ENCODE data around the gene HDAC5. TPM values are rescaled to one million over a fixed set of nuclear protein-coding genes. Genes with fewer than 3 reads are reported as not detected.
A peak's percentile ranks its signal among the peaks of the same experiment; 100 is the strongest.

HDAC5 gene
- total RNA-seq, 3 donors from 2014 or later (not counting 1 experiment from before 2014, with no cell fraction given): 79.2 to 100 (median 91.9) TPM

GRCh38 chr17:44033861-44034408 is 89.5 kb downstream of the HDAC5 start:
- Mint-ChIP-seq H3K9me3 (no peaks in the 10 kb centered on the region), H3K4me1 (peaks cover 0 to 18% of the 10 kb centered on the region in 2 donors), H3K4me3 (no peak overlapping the region), H3K27ac (peak overlapping the region in 1 of 2 donors; percentile 25), H3K36me3 (no peaks in the 10 kb centered on the region), H3K27me3 (ENCODE audit: low read depth in 2 of 2) (no peaks in the 10 kb centered on the region)
- Histone ChIP-seq H3K4me3 (ENCODE audit: low read length) (no peak overlapping the region), H3K27ac (ENCODE audit: low read length) (no peak overlapping the region), H3K4me1 (ENCODE audit: control insufficient read depth, insufficient read depth, low read length) (no peaks in the 10 kb centered on the region), H3K9me3 (ENCODE audit: control insufficient read depth, insufficient read depth, low read length) (no peaks in the 10 kb centered on the region), H3K27me3 (ENCODE audit: control insufficient read depth, insufficient read depth, low read length) (no peaks in the 10 kb centered on the region), H3K36me3 (ENCODE audit: control insufficient read depth, insufficient read depth, low read length) (peaks cover 43% of the 10 kb centered on the region)
- DNase-seq: no peak
- ATAC-seq: no peak
- no peak for TF ChIP-seq CTCF (IDR thresholded peaks at IDR 0.05)
- intact Hi-C loops (cut with micrococcal nuclease): no loop called here
- 67% methylated on average over 3 of the region's 3 CpGs for WGBS (ENCODE audit: insufficient coverage)

DNA sequence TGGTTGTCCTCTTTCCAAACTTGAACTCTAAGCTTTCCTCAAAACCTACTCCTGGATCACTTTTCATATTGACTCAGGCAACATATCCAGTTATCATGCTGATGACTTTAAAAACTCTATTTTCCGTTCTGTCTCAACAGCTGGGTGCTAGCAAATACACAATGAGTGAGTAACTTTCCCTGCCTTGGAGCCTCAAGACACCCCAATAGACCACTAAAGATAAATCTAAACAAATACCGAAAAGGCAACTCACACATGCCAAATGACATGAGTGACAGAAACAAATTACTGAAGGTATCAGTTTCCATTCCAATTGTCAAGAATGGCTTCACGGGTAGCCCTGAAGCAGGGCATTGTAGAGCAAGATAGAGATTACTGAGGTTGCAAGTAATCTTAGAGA is 93.0 kb downstream of the HDAC5 start:
- H3K4me1 ChIP-seq (ENCODE audit: control insufficient read depth, insufficient read depth, low read length): no peaks in the 10 kb centered on the region
- ATAC-seq (no peak), DNase-seq (no peak)
- Mint-ChIP-seq H3K9me3 (no peaks in the 10 kb centered on the region), H3K27me3 (ENCODE audit: low read depth in 2 of 2) (no peaks in the 10 kb centered on the region), H3K4me1 (peaks cover 0 to 18% of the 10 kb centered on the region in 2 donors), H3K36me3 (no peaks in the 10 kb centered on the region), H3K4me3 (no peak overlapping the region), H3K27ac (no peak overlapping the region)
- intact Hi-C loops (cut with micrococcal nuclease): no loop called here
- no peak for TF ChIP-seq CTCF (IDR thresholded peaks at IDR 0.05)
- 100% methylated on average over 2 of the region's 3 CpGs for WGBS (ENCODE audit: insufficient coverage)
- peaks cover 19% of the 10 kb centered on the region for H3K36me3 ChIP-seq (ENCODE audit: control insufficient read depth, insufficient read depth, low read length)
- H3K27me3 ChIP-seq (ENCODE audit: control insufficient read depth, insufficient read depth, low read length): no peaks in the 10 kb centered on the region
- H3K9me3 ChIP-seq (ENCODE audit: control insufficient read depth, insufficient read depth, low read length): no peaks in the 10 kb centered on the region
- no peak overlapping the region for H3K27ac ChIP-seq (ENCODE audit: low read length)
- H3K4me3 ChIP-seq (ENCODE audit: low read length): no peak overlapping the region

GRCh38 chr17:44029736-44030135 is 93.7 kb downstream of the HDAC5 start:
- WGBS (ENCODE audit: insufficient coverage): 93% methylated on average over 5 of the region's 5 CpGs
- H3K27me3 Mint-ChIP-seq (ENCODE audit: low read depth in 2 of 2): no peaks in the 10 kb centered on the region
- H3K36me3 Mint-ChIP-seq: no peaks in the 10 kb centered on the region
- no peaks in the 10 kb centered on the region for H3K4me1 ChIP-seq (ENCODE audit: control insufficient read depth, insufficient read depth, low read length)
- no peak overlapping the region for H3K4me3 ChIP-seq (ENCODE audit: low read length)
- DNase-seq: no peak
- no peak for TF ChIP-seq CTCF (IDR thresholded peaks at IDR 0.05)
- H3K27ac ChIP-seq (ENCODE audit: low read length): no peak overlapping the region
- no peak overlapping the region for H3K4me3 Mint-ChIP-seq
- no peak for ATAC-seq
- H3K36me3 ChIP-seq (ENCODE audit: control insufficient read depth, insufficient read depth, low read length): peaks cover 19% of the 10 kb centered on the region
- H3K4me1 Mint-ChIP-seq: peaks cover 0 to 18% of the 10 kb centered on the region in 2 donors
- intact Hi-C loops (cut with micrococcal nuclease): no loop called here
- peak overlapping the region in 1 of 2 donors; percentile 70 for H3K27ac Mint-ChIP-seq
- no peaks in the 10 kb centered on the region for H3K27me3 ChIP-seq (ENCODE audit: control insufficient read depth, insufficient read depth, low read length)
- no peaks in the 10 kb centered on the region for H3K9me3 Mint-ChIP-seq
- H3K9me3 ChIP-seq (ENCODE audit: control insufficient read depth, insufficient read depth, low read length): no peaks in the 10 kb centered on the region

Other genes with a start within 250 kb of the HDAC5 start
- 1 to 10 TPM in 1 of 3 donors, under 1 TPM in 2; 0.75 to 2.0 (median 0.85) TPM for gene MPP2, start 216.1 kb downstream of the HDAC5 start, total RNA-seq
- gene PPY, start 181.2 kb downstream of the HDAC5 start, total RNA-seq: not detected
- gene PYY, start 169.7 kb downstream of the HDAC5 start, total RNA-seq: not detected
- gene NAGS, start 119.0 kb downstream of the HDAC5 start, total RNA-seq: 1 to 10 TPM in 2 of 3 donors, under 1 TPM in 1; 0.92 to 1.7 (median 1.1) TPM
- 10 to 100 TPM; 11.3 to 13.9 (median 11.5) TPM for gene TMEM101, start 108.7 kb downstream of the HDAC5 start, total RNA-seq
- 10 to 100 TPM; 46.9 to 54.0 (median 51.8) TPM for gene LSM12, start 57.0 kb downstream of the HDAC5 start, total RNA-seq
- gene G6PC3, start 52.9 kb downstream of the HDAC5 start, total RNA-seq: 10 to 100 TPM; 18.2 to 21.7 (median 20.6) TPM
- 1 to 10 TPM; 1.9 to 4.4 (median 2.4) TPM for gene HROB, start 18.3 kb upstream of the HDAC5 start, total RNA-seq
- not detected for gene ASB16, start 47.1 kb upstream of the HDAC5 start, total RNA-seq
- 10 to 100 TPM; 40.4 to 48.2 (median 41.0) TPM for gene TMUB2, start 63.3 kb upstream of the HDAC5 start, total RNA-seq
- 100 to 1,000 TPM in 2 of 3 donors, 10 to 100 TPM in 1; 87.6 to 112 (median 109) TPM for gene ATXN7L3, start 76.2 kb upstream of the HDAC5 start, total RNA-seq
- 100 to 1,000 TPM; 132 to 169 (median 168) TPM for gene UBTF, start 96.0 kb upstream of the HDAC5 start, total RNA-seq
- gene SLC4A1, start 144.5 kb upstream of the HDAC5 start, total RNA-seq: not detected
- gene RUNDC3A, start 185.0 kb upstream of the HDAC5 start, total RNA-seq: under 1 TPM in 2 of 3 donors, not detected in 1; 0.31 to 0.48 TPM
- 100 to 1,000 TPM in 1 of 3 donors, 10 to 100 TPM in 2; 82.4 to 105 (median 97.9) TPM for gene SLC25A39, start 201.2 kb upstream of the HDAC5 start, total RNA-seq
- gene GRN, start 221.7 kb upstream of the HDAC5 start, total RNA-seq: 10 to 100 TPM; 42.4 to 69.8 (median 55.6) TPM
- under 1 TPM; 0.20 to 0.43 (median 0.24) TPM for gene FAM171A2, start 240.2 kb upstream of the HDAC5 start, total RNA-seq

All from natural killer cell (primary cell).